Caco-2 (cell line): ENCODE results near the gene UGT1A8. TPM values are rescaled to one million over a fixed set of nuclear protein-coding genes. Genes with fewer than 3 reads are reported as not detected.
"Not testable (repeated sequence)": the region's sequence is repeated elsewhere in the genome, so short reads cannot be mapped to it uniquely, and the experiment has no call there.

ENCODE experiments used
- BruUV-seq: library from RNA; stranded (reverse); fragments of 400-500 nt; replicated peaks from 2 replicates; lab custom pipeline; 2021; lab: Mats Ljungman, UMichigan
- CTCF ChIA-PET: fragments of 300-600 bp; sonication (Branson Sonifier 250); formaldehyde crosslinking; loops from one replicate; lab custom pipeline; 2022; ENCODE audit warnings: antibody characterized with exemption; lab: Charles Lee
- POLR2A ChIA-PET: fragments of 300-600 bp; sonication (Branson Sonifier 250); formaldehyde crosslinking; loops from one replicate; lab custom pipeline; 2022; ENCODE audit warnings: antibody characterized with exemption; lab: Charles Lee
- DNase-seq, 2 experiments: peaks; one replicate each; pipeline versions ENCODE4 v3.0.0 to v3.0.0-alpha.2; 2020 to 2022
- H3K27me3 ChIP-seq: replicated peaks from 2 replicates; pipeline ENCODE4 v1.6.0; 2011; ENCODE audit warnings: low read length; ENCODE audit not compliant: control insufficient read depth, insufficient read depth
- H3K36me3 ChIP-seq: 2 replicates; pipeline ENCODE4 v1.5.1; 2011; ENCODE audit warnings: low read length; ENCODE audit not compliant: control insufficient read depth, insufficient read depth
- H3K4me1 ChIP-seq: fragments of 250-450 bp; sonication (Bioruptor Pico); 2 replicates; pipeline ENCODE4 v1.5.1; 2020; ENCODE audit warnings: mild to moderate bottlenecking
- H3K4me3 ChIP-seq: 2 replicates; pipeline ENCODE4 v1.5.1; 2011; ENCODE audit warnings: low read depth, mild to moderate bottlenecking, control low read depth, low read length
- H3K9me3 ChIP-seq: fragments of 250-450 bp; sonication (Bioruptor Pico); 2 replicates; pipeline ENCODE4 v1.5.1; 2020; ENCODE audit warnings: mild to moderate bottlenecking, moderate library complexity
- H3K27ac Mint-ChIP-seq: one replicate; pipeline ENCODE4 v1.8.0; 2022; ENCODE audit warnings: mixed read lengths; ENCODE audit not compliant: unreplicated experiment
- H3K27me3 Mint-ChIP-seq: one replicate; pipeline ENCODE4 v1.8.0; 2022; ENCODE audit warnings: mixed read lengths; ENCODE audit not compliant: insufficient read depth, unreplicated experiment
- H3K36me3 Mint-ChIP-seq: one replicate; pipeline ENCODE4 v1.8.0; 2022; ENCODE audit warnings: mild to moderate bottlenecking, mixed read lengths; ENCODE audit not compliant: insufficient read depth, unreplicated experiment
- H3K4me1 Mint-ChIP-seq: one replicate; pipeline ENCODE4 v1.8.0; 2022; ENCODE audit warnings: low read depth, mixed read lengths; ENCODE audit not compliant: unreplicated experiment
- H3K4me3 Mint-ChIP-seq: one replicate; pipeline ENCODE4 v1.8.0; 2022; ENCODE audit warnings: mild to moderate bottlenecking, moderate library complexity, mixed read lengths; ENCODE audit not compliant: unreplicated experiment
- H3K9me3 Mint-ChIP-seq: one replicate; pipeline ENCODE4 v1.8.0; 2022; ENCODE audit warnings: mixed read lengths; ENCODE audit not compliant: unreplicated experiment
- CTCF ChIP-seq, 2 experiments: fragments of 200-600 bp in 1 of 2; IDR thresholded peaks; 1 replicate in 1 of 2; 2 replicates in 1 of 2; pipeline versions ENCODE4 v1.5.1 to v1.8.0; 2011 to 2022; ENCODE audit warnings: antibody characterized with exemption in 1 of 2, control low read depth in 1 of 2, inconsistent platforms in 1 of 2, low read depth in 1 of 2, low read length in 1 of 2, mild to moderate bottlenecking in 1 of 2, moderate library complexity in 1 of 2; ENCODE audit not compliant: insufficient read depth in 1 of 2, severe bottlenecking in 1 of 2, unreplicated experiment in 1 of 2
- intact Hi-C: fragments of 100-400 bp; cut with micrococcal nuclease; formaldehyde crosslinking; loops from one replicate; pipeline ENCODE4 v1.10.0; 2022; ENCODE audit not compliant: unreplicated experiment
- total RNA-seq: library from RNA; stranded (reverse); gene quantifications from 2 replicates; pipeline ENCODE4 v1.2.3, GENCODE V29; 2022

UGT1A8 gene
- total RNA-seq, 1 experiment from 2014 or later, result 0.50 TPM

GRCh38 chr2:233746475-233747282, 129.2 kb downstream of the UGT1A8 start:
- H3K9me3 Mint-ChIP-seq, result peaks cover 40% of the 10 kb centered on the region
- H3K4me1 Mint-ChIP-seq, result peaks cover 17% of the 10 kb centered on the region
- TF ChIP-seq CTCF (IDR thresholded peaks at IDR 0.05; ENCODE audit: insufficient read depth in 1 of 2, low read depth in 1 of 2, low read length in 1 of 2, severe bottlenecking in 1 of 2, unreplicated experiment in 1 of 2), result no peak
- peak overlapping the region; percentile 33 for H3K27ac Mint-ChIP-seq
- ChIA-PET CTCF (interaction anchor here (0.9 kb wide), 1 partner anchor 82 kb away, joined by 3 read pairs; no protein-coding TSS in a partner anchor), POLR2A (no interaction called here)
- no TSS peak for BruUV-seq
- peaks cover 7% of the 10 kb centered on the region for H3K9me3 ChIP-seq
- H3K4me3 ChIP-seq, result no peak overlapping the region
- H3K36me3 ChIP-seq, result no peaks in the 10 kb centered on the region
- peaks cover 18% of the 10 kb centered on the region for H3K4me1 ChIP-seq
- intact Hi-C loops, result no loop called here
- H3K27me3 ChIP-seq, result no peaks in the 10 kb centered on the region
- no peak for DNase-seq
- H3K36me3 Mint-ChIP-seq, result peaks cover 16% of the 10 kb centered on the region
- H3K4me3 Mint-ChIP-seq, result no peak overlapping the region
- H3K27me3 Mint-ChIP-seq, result no peaks in the 10 kb centered on the region

GRCh38 chr2:233747283-233747544, 129.8 kb downstream of the UGT1A8 start:
- ChIA-PET POLR2A (no interaction called here), CTCF (interaction anchor here (0.9 kb wide), 1 partner anchor 81 kb away, joined by 3 read pairs; no protein-coding TSS in a partner anchor)
- Mint-ChIP-seq H3K4me3 (no peak overlapping the region), H3K9me3 (peaks cover 44% of the 10 kb centered on the region), H3K27me3 (no peaks in the 10 kb centered on the region), H3K4me1 (peaks cover 20% of the 10 kb centered on the region), H3K27ac (no peak overlapping the region), H3K36me3 (peaks cover 19% of the 10 kb centered on the region)
- Histone ChIP-seq H3K27me3 (no peaks in the 10 kb centered on the region), H3K9me3 (peaks cover 7% of the 10 kb centered on the region), H3K4me3 (no peak overlapping the region), H3K4me1 (peaks cover 19% of the 10 kb centered on the region), H3K36me3 (no peaks in the 10 kb centered on the region)
- intact Hi-C loops, result no loop called here
- TF ChIP-seq CTCF (IDR thresholded peaks at IDR 0.05; ENCODE audit: insufficient read depth in 1 of 2, low read depth in 1 of 2, low read length in 1 of 2, severe bottlenecking in 1 of 2, unreplicated experiment in 1 of 2), result no peak
- BruUV-seq, result no TSS peak
- DNase-seq, result no peak

GRCh38 chr2:233750689-233751088, 133.3 kb downstream of the UGT1A8 start:
- CTCF ChIA-PET, DNase-seq, H3K9me3 ChIP-seq, H3K27ac Mint-ChIP-seq, H3K27me3 ChIP-seq, H3K36me3 ChIP-seq, BruUV-seq, POLR2A ChIA-PET, H3K4me3 Mint-ChIP-seq, H3K27me3 Mint-ChIP-seq, H3K4me3 ChIP-seq, intact Hi-C loops: not testable (repeated sequence)
- Mint-ChIP-seq H3K9me3 (peaks cover 44% of the 10 kb centered on the region), H3K4me1 (peaks cover 14% of the 10 kb centered on the region), H3K36me3 (peaks cover 19% of the 10 kb centered on the region)
- peaks cover 19% of the 10 kb centered on the region for H3K4me1 ChIP-seq

GRCh38 chr2:233751212-233752009, 134.0 kb downstream of the UGT1A8 start:
- Mint-ChIP-seq H3K4me3 (peak overlapping the region; percentile 15), H3K4me1 (peaks cover 13% of the 10 kb centered on the region), H3K9me3 (peaks cover 44% of the 10 kb centered on the region), H3K36me3 (peaks cover 19% of the 10 kb centered on the region)
- POLR2A ChIA-PET, H3K27me3 ChIP-seq, H3K4me3 ChIP-seq, CTCF ChIA-PET, H3K36me3 ChIP-seq, H3K27ac Mint-ChIP-seq, intact Hi-C loops, BruUV-seq, H3K9me3 ChIP-seq, H3K27me3 Mint-ChIP-seq, DNase-seq: not testable (repeated sequence)
- H3K4me1 ChIP-seq, result peaks cover 14% of the 10 kb centered on the region; the same call in 1 of the 2 replicates
